Urinary bladder (tissue), 4 donors: ENCODE data around the gene MEX3A. TPM values are rescaled to one million over a fixed set of nuclear protein-coding genes. Genes with fewer than 3 reads are reported as not detected.
A peak's percentile ranks its signal among the peaks of the same experiment; 100 is the strongest.

Source experiments
- DNase-seq: peaks from one replicate; pipeline ENCODE4 v3.0.0-alpha.2; 2015; ENCODE audit errors: extremely low spot score
- H3K27ac ChIP-seq: one replicate; pipeline ENCODE4 v1.5.1; 2013; ENCODE audit warnings: low read depth, mild to moderate bottlenecking, moderate library complexity
- H3K36me3 ChIP-seq: one replicate; pipeline ENCODE4 v1.6.1; 2013; ENCODE audit warnings: mild to moderate bottlenecking, moderate library complexity; ENCODE audit not compliant: insufficient read depth
- H3K4me1 ChIP-seq: one replicate; pipeline ENCODE4 v1.6.1; 2013; ENCODE audit warnings: mild to moderate bottlenecking, moderate library complexity; ENCODE audit not compliant: insufficient read depth
- H3K4me3 ChIP-seq: one replicate; pipeline ENCODE4 v1.5.1; 2013; ENCODE audit warnings: low read depth, low read length
- WGBS: extraction: QIAGEN DNeasy Blood & Tissue Kit; methylation state at CpG from one replicate; pipeline ENCODE4 v1.1.7; 2013; 5-methylcytosine and 5-hydroxymethylcytosine counted together
- polyA plus RNA-seq: library from polyadenylated mRNA; stranded (reverse); fragments of 200-250 nt; gene quantifications from one replicate; pipeline ENCODE4 v1.2.3, GENCODE V29; 2013
- total RNA-seq: library from RNA; depleted of rRNA; stranded (reverse); fragments of >200 nt; gene quantifications from one replicate; pipeline ENCODE4 v1.2.3, GENCODE V29; 2014
- donor health status: healthy with polysubstance abuse.
- donor health status: healthy.

MEX3A gene
- total and polyA plus RNA-seq, 2 donors, result 0.76 to 7.2 TPM

DNA sequence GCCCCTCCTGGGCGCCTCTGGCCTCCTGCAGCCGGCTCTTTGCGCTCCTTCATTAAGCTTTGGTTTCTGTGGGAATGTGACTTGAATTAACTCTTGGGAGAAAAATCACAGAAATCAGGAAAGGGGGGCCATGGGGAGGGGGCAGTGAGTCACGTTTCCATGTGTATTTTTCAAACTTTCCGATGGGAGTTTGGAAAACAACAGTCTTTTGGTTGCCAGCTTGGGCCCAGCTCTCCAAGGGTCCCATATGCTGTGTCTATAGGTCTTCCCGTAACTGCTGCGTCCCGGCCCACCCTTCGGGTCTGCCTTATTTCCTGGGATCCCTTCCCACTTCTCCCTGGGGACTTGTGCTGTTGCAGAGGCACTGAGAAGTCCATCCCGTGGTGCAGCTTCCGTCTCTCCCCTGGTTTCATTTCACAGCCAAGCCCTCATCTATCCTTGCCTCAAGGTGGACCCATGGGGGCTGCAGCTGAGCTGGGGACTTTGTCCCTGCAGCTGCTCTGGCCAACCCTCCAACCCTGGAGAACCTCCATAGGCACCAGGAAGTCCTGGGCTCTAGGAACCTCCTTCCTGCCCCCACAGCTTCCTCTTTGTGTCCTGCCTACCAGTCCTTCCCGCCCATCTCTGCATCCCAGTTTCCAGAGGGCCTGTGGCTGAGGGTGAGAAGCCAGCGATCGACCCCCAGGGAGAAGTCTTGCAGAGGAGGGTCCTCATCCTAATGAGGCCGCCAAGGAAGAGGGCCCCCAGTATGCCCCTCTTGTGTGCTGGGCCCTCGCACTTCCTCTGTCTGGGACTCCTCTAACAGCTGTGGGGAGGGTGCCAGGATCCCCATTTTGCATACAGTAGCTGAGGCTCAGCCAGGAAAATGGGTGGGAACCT is 20.6 kb upstream of the MEX3A start:
- Histone ChIP-seq H3K4me3 (no peak overlapping the region), H3K4me1 (peaks cover 1% of the 10 kb centered on the region), H3K27ac (peak overlapping the region; percentile 33), H3K36me3 (no peaks in the 10 kb centered on the region)
- WGBS, result 56% methylated on average over 16 of the region's 16 CpGs
- DNase-seq, result no peak

DNA sequence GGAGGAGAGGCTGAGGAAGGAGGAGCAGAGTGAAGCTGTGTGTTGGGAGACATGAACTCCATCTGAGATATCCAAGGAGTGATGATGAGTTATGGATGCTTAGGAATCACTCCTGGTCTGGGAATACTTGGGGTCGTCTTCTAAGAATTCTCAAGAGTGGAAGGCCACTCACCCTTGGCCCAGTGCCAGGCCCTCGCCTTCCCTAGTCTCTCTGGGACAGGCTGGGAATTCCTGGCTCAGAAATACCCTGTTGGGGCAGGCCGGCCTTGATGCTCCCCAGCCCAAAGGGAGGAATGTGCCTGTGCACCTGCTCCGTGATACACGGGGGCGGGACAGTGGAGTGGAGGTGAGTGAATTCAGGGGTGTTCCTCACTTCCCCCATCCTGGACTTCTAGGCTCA is 19.6 kb upstream of the MEX3A start:
- peaks cover 1% of the 10 kb centered on the region for H3K4me1 ChIP-seq
- 60% methylated on average over 6 of the region's 6 CpGs for WGBS
- no peak overlapping the region for H3K4me3 ChIP-seq
- no peak for DNase-seq
- H3K27ac ChIP-seq, result no peak overlapping the region
- H3K36me3 ChIP-seq, result no peaks in the 10 kb centered on the region

DNA sequence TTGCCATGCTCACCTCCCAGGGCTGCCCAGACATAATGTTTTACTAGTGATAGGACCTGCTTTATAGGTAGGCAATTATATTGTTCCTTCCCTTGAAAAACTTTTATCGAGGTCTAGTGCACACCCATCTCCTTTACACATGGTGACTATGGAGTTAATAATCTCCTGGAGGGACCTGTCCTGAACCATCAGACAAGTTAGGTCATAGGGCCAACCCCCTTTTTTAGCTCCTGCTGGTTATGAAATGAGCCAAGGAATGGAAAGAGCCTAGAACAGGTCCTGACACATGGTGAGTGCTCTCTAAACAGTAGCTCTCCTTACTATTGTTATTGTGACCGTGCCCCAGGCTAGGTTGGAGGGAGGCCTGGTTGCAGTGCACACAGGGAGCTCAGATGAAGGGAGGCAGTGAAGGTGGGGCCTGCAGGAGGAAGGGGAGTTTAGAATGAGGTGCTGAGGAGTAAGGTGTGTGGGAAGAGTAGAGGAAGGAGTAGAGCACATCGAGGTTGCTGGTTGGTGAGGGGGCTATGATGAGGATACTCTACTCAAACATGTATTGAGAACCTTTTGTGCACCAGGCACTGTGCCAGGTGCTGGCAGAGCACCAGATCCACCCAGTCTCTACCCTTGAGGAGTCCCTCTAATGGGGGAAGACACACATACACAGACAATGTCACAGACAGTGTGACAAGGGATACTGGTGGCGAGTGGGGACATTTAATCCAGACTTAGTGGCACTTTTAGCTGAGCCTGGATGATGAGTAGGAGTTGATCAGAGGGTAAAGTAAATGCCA is 18.1 kb upstream of the MEX3A start:
- H3K36me3 ChIP-seq, result no peaks in the 10 kb centered on the region
- H3K27ac ChIP-seq, result no peak overlapping the region
- no peak overlapping the region for H3K4me3 ChIP-seq
- DNase-seq, result no peak
- peaks cover 1% of the 10 kb centered on the region for H3K4me1 ChIP-seq
- 66% methylated on average over 4 of the region's 4 CpGs for WGBS

DNA sequence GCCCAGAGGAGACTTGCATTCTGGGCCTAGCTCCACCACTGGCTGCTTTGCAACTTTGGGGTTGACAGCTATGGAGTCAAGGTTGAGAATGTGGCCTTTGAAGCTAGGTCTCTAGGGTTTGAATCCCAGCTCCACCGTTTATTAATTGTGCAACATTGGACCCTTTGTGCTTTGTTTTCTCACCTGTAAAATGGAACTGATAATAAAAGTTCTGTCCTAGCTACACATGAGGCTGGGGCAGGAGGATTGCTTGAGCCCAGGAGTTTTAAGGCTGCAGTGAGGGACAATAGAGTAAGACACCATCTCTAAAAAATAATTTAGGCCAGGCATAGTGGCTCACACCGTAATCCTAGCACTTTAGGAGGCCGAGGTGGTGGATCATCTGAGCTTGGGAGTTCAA is 17.0 kb upstream of the MEX3A start:
- no peaks in the 10 kb centered on the region for H3K4me1 ChIP-seq
- WGBS, result 88% methylated on average over 3 of the region's 3 CpGs

DNA sequence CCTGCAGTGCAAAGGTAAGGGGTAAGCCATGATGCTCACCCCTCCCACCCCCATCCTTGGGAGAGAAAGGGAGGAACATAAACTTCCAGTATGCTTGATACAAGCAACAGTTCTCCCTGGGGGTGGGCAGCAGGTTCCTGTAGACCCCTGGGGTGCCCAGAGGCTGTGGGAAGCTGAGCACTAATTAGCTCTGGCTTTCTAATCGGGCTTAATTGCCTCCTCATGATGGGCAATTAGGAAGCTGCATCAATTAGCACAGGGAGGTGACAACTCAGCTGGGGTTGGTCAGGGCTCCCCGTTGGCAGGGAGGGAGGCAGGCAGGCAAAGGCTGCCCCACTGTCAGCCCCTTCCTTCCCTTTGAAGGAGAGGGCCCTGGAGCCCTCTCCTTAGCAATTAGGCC is 16.5 kb upstream of the MEX3A start:
- Histone ChIP-seq H3K4me1 (no peaks in the 10 kb centered on the region), H3K27ac (no peak overlapping the region), H3K4me3 (no peak overlapping the region), H3K36me3 (no peaks in the 10 kb centered on the region)
- 71% methylated on average over 2 of the region's 2 CpGs for WGBS
- no peak for DNase-seq

More for the DNA sequence above, 17.0 kb upstream of the MEX3A start:
- no peak overlapping the region for H3K4me3 ChIP-seq
- H3K36me3 ChIP-seq, result no peaks in the 10 kb centered on the region
- no peak overlapping the region for H3K27ac ChIP-seq
- DNase-seq, result no peak

DNA sequence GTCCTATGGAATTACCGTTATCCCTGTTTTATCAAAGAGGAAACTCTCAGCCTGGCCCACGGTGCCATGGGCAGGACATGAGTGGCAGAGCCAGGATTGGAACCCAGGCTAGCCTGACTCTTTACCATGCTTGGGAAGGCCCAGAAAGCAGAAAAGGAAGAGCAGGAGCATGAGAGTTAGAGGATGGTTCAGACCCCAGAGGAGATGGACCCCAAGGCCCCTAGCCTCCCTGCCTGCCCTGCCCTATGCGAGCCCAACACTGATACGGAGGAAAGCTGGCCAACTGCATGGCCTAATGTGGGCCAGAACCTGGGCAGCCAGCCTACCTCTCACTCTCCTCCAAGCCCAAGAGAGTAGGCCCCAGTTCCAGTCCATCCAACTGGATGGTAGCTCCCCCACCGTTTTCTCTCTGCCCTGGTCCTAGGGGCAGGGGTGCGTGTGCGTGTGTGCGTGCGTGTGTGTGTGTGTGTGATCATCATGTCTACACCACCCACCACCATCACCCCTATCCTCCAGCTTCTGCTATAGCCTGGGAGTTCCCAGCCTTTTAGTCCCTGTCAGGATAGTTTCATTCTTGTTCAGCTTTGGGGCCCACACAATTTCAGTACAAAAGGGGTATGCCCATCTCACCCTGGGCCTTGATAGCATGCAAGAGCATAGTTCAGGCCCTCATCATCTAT is 15.4 kb upstream of the MEX3A start:
- no peaks in the 10 kb centered on the region for H3K36me3 ChIP-seq
- DNase-seq, result no peak
- no peaks in the 10 kb centered on the region for H3K4me1 ChIP-seq
- WGBS, result 89% methylated on average over 9 of the region's 9 CpGs
- no peak overlapping the region for H3K4me3 ChIP-seq
- H3K27ac ChIP-seq, result no peak overlapping the region

DNA sequence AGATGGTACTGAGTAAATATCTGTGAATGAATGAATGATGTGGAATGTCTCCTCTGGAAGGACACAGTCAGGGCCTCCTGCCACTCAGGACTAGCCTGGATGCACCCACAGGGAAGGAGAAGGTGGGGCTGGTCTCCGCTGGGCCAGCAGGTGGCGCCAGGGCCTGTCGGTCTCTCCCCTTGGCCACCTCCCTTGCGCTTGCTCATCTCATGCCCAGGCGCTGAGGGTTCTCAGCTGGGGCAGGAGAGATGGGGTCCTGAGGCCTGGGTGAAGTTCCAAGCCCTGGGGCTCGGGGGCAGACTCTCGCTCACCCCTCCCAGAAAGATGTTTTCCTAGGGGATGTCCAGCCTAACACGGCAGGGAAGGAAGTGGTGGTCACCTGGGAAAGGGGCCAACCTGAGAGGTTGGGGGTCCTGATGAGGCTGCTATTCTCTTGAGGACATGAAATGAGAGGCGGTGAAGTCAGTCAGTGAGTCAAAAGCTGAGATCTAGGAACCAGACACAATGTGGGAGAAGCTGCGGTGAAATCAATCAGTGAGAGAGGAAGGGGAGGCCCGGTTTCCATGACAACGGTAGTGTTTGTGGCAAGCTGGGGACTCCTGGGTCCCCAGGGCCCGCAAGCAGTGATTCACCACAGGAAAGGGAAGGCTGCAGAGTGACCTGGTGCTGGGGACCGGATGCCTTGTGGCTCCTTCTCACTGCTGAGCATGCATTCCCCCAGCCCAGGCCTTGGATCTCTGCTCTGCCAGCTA is 14.6 kb upstream of the MEX3A start:
- 24% methylated on average over 14 of the region's 14 CpGs for WGBS
- DNase-seq, result no peak

GRCh38 chr1:156095906-156096508 is 13.7 kb upstream of the MEX3A start:
- Histone ChIP-seq H3K36me3 (no peaks in the 10 kb centered on the region), H3K4me3 (no peak overlapping the region), H3K4me1 (no peaks in the 10 kb centered on the region), H3K27ac (no peak overlapping the region)
- 80% methylated on average over 3 of the region's 3 CpGs for WGBS
- DNase-seq, result no peak

More for the DNA sequence above, 14.6 kb upstream of the MEX3A start:
- Histone ChIP-seq H3K27ac (no peak overlapping the region), H3K4me1 (no peaks in the 10 kb centered on the region), H3K4me3 (no peak overlapping the region), H3K36me3 (no peaks in the 10 kb centered on the region)

DNA sequence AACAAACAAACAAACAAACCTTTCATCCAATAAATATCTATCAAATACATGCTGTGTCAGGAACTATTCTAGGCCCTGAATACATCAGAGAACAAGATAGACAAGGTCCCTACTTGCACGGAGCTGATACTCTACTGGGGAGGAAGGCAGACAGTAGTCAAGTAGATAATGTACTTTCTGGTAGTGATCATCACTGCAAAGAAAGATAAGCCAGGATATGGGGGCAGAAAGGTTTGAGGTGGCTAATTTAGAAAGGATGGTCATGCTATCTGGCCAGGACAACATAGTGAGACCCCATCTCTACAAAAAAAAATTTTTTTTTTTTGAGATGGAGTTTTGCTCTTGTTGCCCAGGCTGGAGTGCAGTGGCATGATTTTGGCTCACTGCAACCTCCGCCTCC is 9.3 kb upstream of the MEX3A start:
- WGBS, result 77% methylated on average over 2 of the region's 2 CpGs
- Histone ChIP-seq H3K27ac (no peak overlapping the region), H3K36me3 (no peaks in the 10 kb centered on the region), H3K4me3 (no peak overlapping the region), H3K4me1 (no peaks in the 10 kb centered on the region)
- DNase-seq, result no peak

DNA sequence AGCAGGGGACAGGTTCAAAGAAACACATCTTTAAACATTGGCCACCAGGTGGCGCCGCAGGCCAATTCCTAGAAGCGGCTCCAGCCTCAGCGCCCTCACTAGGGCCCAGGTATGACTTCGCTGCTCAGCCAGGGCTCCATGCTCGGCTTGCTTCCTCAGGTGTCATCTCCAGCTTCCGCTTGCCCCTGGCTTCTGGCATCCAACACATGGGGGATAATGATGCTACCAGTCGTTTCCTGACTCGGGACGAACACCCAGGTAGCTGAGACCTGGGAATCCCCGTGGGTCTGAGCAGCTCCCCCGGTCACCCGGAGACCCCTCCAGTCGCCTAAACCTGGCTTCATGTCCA is 8.5 kb upstream of the MEX3A start:
- 40% methylated on average over 14 of the region's 14 CpGs for WGBS

GRCh38 chr1:156090138-156090839 is 8.0 kb upstream of the MEX3A start:
- no peaks in the 10 kb centered on the region for H3K4me1 ChIP-seq
- DNase-seq, result no peak
- no peak overlapping the region for H3K27ac ChIP-seq

More for the DNA sequence above, 8.5 kb upstream of the MEX3A start:
- no peak overlapping the region for H3K4me3 ChIP-seq
- H3K4me1 ChIP-seq, result no peaks in the 10 kb centered on the region
- DNase-seq, result no peak
- no peaks in the 10 kb centered on the region for H3K36me3 ChIP-seq
- no peak overlapping the region for H3K27ac ChIP-seq

DNA sequence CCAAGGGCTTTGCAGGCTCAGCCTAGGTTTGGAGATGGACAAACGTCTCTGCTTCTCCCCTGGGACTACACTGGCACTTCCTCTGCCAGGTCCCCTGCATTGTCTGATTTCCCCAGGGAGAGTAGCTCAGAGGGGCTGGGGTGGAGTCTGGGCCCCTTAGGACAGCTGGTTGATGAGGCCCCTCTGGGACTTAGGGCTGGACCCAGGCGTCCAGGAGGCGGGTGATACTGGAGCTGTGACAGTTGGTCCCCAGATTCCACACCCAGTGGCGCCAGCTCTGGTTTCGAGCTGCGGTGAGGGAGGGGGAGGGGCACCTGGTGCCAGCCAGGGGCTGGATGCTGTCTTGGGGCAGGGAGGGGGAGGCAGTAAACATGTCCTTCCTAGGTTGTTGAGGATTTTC is 7.4 kb upstream of the MEX3A start:
- H3K27ac ChIP-seq, result no peak overlapping the region
- no peak for DNase-seq
- no peaks in the 10 kb centered on the region for H3K4me1 ChIP-seq
- WGBS, result 70% methylated on average over 6 of the region's 6 CpGs
- H3K36me3 ChIP-seq, result no peaks in the 10 kb centered on the region
- H3K4me3 ChIP-seq, result no peak overlapping the region

More at GRCh38 chr1:156090138-156090839, 8.0 kb upstream of the MEX3A start:
- no peak overlapping the region for H3K4me3 ChIP-seq
- WGBS, result 35% methylated on average over 5 of the region's 5 CpGs
- H3K36me3 ChIP-seq, result no peaks in the 10 kb centered on the region
